HepG2 (cell line): Measurements from ENCODE around the gene S100A13.

ENCODE experiments used
- NR1H2 ChIP-seq: sonication (generic); formaldehyde crosslinking; IDR thresholded peaks from 2 replicates; pipeline ENCODE4 v1.8.1; 2022; ENCODE audit warnings: low read depth, missing genetic modification reagents, borderline replicate concordance
- TCF7L2 ChIP-seq: IDR thresholded peaks from 2 replicates; pipeline ENCODE4 v1.6.1; 2011; ENCODE audit warnings: mild to moderate bottlenecking, low read depth, low read length, moderate library complexity
- ZNF431 ChIP-seq: sonication (generic); formaldehyde crosslinking; IDR thresholded peaks from 2 replicates; pipeline ENCODE4 v1.9.0; 2022; ENCODE audit warnings: missing genetic modification reagents, low read depth, mild to moderate bottlenecking, borderline replicate concordance
- TF ChIP-seq, protein P1 (sequence below): IDR thresholded peaks from 2 replicates; pipeline ENCODE4 v1.6.1; 2016; ENCODE audit warnings: missing compliant biosample characterization, missing genetic modification reagents, borderline replicate concordance
- TF ChIP-seq, protein P2 (sequence below): sonication (generic); formaldehyde crosslinking; IDR thresholded peaks from 2 replicates; pipeline ENCODE4 v1.5.0; 2020; ENCODE audit warnings: missing genetic modification reagents
- TF ChIP-seq, protein P3 (sequence below): sonication (generic); formaldehyde crosslinking; IDR thresholded peaks from 2 replicates; pipeline ENCODE4 v1.5.0; 2020; ENCODE audit warnings: mild to moderate bottlenecking, missing genetic modification reagents, moderate library complexity

DNA sequence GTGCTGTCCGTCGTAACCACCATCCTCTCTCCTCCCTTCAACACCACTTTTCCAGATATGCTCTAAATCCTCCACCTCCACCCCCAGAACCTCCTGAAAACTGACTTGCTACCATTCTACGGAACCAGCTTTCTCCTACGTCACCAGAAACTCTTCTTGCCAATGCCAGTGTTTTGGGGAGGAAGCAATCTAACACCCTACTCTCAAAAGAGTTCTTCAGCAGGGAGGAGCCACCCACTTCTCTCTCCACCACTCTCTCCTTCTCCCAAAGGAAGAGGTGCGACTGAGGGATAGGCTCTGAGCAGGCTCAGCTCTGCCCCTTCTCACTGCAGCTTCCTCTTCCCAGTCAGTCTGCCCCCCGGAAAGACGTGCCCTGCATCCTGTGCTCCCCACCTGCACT, 55.6 kb downstream of the S100A13 start:
- TF ChIP-seq, protein P1, sequence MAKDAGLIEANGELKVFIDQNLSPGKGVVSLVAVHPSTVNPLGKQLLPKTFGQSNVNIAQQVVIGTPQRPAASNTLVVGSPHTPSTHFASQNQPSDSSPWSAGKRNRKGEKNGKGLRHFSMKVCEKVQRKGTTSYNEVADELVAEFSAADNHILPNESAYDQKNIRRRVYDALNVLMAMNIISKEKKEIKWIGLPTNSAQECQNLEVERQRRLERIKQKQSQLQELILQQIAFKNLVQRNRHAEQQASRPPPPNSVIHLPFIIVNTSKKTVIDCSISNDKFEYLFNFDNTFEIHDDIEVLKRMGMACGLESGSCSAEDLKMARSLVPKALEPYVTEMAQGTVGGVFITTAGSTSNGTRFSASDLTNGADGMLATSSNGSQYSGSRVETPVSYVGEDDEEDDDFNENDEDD: no peak
- no peak for TF ChIP-seq ZNF431 (CRISPR knock-in tag)
- TF ChIP-seq, protein P2, sequence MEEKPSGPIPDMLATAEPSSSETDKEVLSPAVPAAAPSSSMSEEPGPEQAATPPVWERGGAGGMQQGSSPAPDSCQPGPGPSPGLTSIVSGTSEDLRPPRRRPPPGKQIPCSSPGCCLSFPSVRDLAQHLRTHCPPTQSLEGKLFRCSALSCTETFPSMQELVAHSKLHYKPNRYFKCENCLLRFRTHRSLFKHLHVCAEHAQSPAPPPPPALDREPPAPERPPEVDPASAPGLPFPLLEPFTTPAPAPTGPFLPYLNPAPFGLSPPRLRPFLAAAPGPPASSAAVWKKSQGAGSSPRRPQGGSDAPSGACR (CRISPR knock-in tag): no peak
- TF ChIP-seq, protein P3, sequence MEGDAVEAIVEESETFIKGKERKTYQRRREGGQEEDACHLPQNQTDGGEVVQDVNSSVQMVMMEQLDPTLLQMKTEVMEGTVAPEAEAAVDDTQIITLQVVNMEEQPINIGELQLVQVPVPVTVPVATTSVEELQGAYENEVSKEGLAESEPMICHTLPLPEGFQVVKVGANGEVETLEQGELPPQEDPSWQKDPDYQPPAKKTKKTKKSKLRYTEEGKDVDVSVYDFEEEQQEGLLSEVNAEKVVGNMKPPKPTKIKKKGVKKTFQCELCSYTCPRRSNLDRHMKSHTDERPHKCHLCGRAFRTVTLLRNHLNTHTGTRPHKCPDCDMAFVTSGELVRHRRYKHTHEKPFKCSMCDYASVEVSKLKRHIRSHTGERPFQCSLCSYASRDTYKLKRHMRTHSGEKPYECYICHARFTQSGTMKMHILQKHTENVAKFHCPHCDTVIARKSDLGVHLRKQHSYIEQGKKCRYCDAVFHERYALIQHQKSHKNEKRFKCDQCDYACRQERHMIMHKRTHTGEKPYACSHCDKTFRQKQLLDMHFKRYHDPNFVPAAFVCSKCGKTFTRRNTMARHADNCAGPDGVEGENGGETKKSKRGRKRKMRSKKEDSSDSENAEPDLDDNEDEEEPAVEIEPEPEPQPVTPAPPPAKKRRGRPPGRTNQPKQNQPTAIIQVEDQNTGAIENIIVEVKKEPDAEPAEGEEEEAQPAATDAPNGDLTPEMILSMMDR (CRISPR knock-in tag): no peak
- no peak for TF ChIP-seq NR1H2 (CRISPR knock-in tag)
- TF ChIP-seq TCF7L2: no peak
